WTC11 (cell line): ENCODE measurements around the gene FBXO21. TPM values are rescaled to one million over a fixed set of nuclear protein-coding genes. Genes with fewer than 3 reads are reported as not detected.

Source experiments
- ATAC-seq: fragments of 200-7000 bp; cut with Tn5 transposase; 2 replicates; pipeline ENCODE4 v1.10.0; 2021; ENCODE audit warnings: mild to moderate bottlenecking, moderate library complexity
- CTCF ChIA-PET: fragments of 300-600 bp; sonication (Branson Sonifier 250); formaldehyde crosslinking; loops from one replicate; lab custom pipeline; 2021; ENCODE audit warnings: antibody characterized with exemption; lab: Charles Lee
- POLR2A ChIA-PET: fragments of 350-600 bp; sonication (Branson Sonifier 250); formaldehyde crosslinking; loops from one replicate; lab custom pipeline; 2021; ENCODE audit warnings: antibody characterized with exemption; lab: Charles Lee
- DNase-seq: peaks from one replicate; pipeline ENCODE4 v3.0.0; 2021; ENCODE audit warnings: low spot score
- H3K27ac Mint-ChIP-seq: 2 replicates; pipeline ENCODE4 v1.8.0; 2021; ENCODE audit warnings: mixed read lengths
- H3K27me3 Mint-ChIP-seq: 2 replicates; pipeline ENCODE4 v1.8.0; 2021; ENCODE audit warnings: low read depth, mild to moderate bottlenecking, moderate library complexity, mixed read lengths
- H3K36me3 Mint-ChIP-seq: 2 replicates; pipeline ENCODE4 v1.8.0; 2021; ENCODE audit warnings: mixed read lengths
- H3K4me1 Mint-ChIP-seq: 2 replicates; pipeline ENCODE4 v1.8.0; 2022; ENCODE audit warnings: mixed read lengths
- H3K4me3 Mint-ChIP-seq: 2 replicates; pipeline ENCODE4 v1.8.0; 2021; ENCODE audit warnings: mild to moderate bottlenecking, moderate library complexity, mixed read lengths
- H3K9me3 Mint-ChIP-seq: 2 replicates; pipeline ENCODE4 v1.8.0; 2021; ENCODE audit warnings: mixed read lengths
- AR ChIP-seq: fragments of 250-450 bp; sonication (Bioruptor Pico); IDR thresholded peaks from 2 replicates; pipeline ENCODE4 v1.9.0; 2021; ENCODE audit warnings: mild to moderate bottlenecking
- ARID4B ChIP-seq: sonication (generic); formaldehyde crosslinking; IDR thresholded peaks from 2 replicates; pipeline ENCODE4 v1.8.0; 2023; ENCODE audit warnings: missing genetic modification reagents, mild to moderate bottlenecking, borderline replicate concordance
- CREB1 ChIP-seq: sonication (generic); formaldehyde crosslinking; IDR thresholded peaks from 2 replicates; pipeline ENCODE4 v1.8.0; 2023; ENCODE audit warnings: mild to moderate bottlenecking, missing genetic modification reagents
- CREM ChIP-seq: sonication (generic); formaldehyde crosslinking; IDR thresholded peaks from 2 replicates; pipeline ENCODE4 v1.8.1; 2022; ENCODE audit warnings: mild to moderate bottlenecking, missing genetic modification reagents, moderate library complexity
- EMX1 ChIP-seq: fragments of 250-450 bp; sonication (Bioruptor Pico); IDR thresholded peaks from 2 replicates; pipeline ENCODE4 v1.8.0; 2021; ENCODE audit warnings: mild to moderate bottlenecking
- FOXJ3 ChIP-seq: sonication (generic); formaldehyde crosslinking; IDR thresholded peaks from 2 replicates; pipeline ENCODE4 v1.9.0; 2021; ENCODE audit warnings: missing genetic modification reagents, mild to moderate bottlenecking, borderline replicate concordance
- GABPB1 ChIP-seq: sonication (generic); formaldehyde crosslinking; IDR thresholded peaks from 2 replicates; pipeline ENCODE4 v1.8.1; 2023; ENCODE audit warnings: mild to moderate bottlenecking, missing genetic modification reagents
- GRHL2 ChIP-seq: fragments of 250-450 bp; sonication (Bioruptor Pico); IDR thresholded peaks from 2 replicates; pipeline ENCODE4 v1.8.0; 2022; ENCODE audit warnings: mild to moderate bottlenecking, moderate library complexity; ENCODE audit not compliant: insufficient replicate concordance, severe bottlenecking
- GTF2I ChIP-seq: fragments of 250-450 bp; sonication (Bioruptor Pico); conservative IDR thresholded peaks from 2 replicates; pipeline ENCODE4 v1.4.0; 2021; ENCODE audit warnings: mild to moderate bottlenecking
- NR2C2 ChIP-seq: sonication (generic); formaldehyde crosslinking; IDR thresholded peaks from 2 replicates; pipeline ENCODE4 v1.8.0; 2022; ENCODE audit warnings: mild to moderate bottlenecking, missing genetic modification reagents
- RELA ChIP-seq: sonication (generic); formaldehyde crosslinking; IDR thresholded peaks from 2 replicates; pipeline ENCODE4 v1.8.1; 2022; ENCODE audit warnings: missing genetic modification reagents, mild to moderate bottlenecking, borderline replicate concordance
- SP1 ChIP-seq: sonication (generic); formaldehyde crosslinking; conservative IDR thresholded peaks from 2 replicates; pipeline ENCODE4 v1.8.1; 2022; ENCODE audit warnings: missing genetic modification reagents
- TEAD1 ChIP-seq: sonication (generic); formaldehyde crosslinking; IDR thresholded peaks from 2 replicates; pipeline ENCODE4 v1.8.0; 2022; ENCODE audit warnings: mild to moderate bottlenecking, missing genetic modification reagents
- TP53 ChIP-seq: sonication (generic); formaldehyde crosslinking; IDR thresholded peaks from 2 replicates; pipeline ENCODE4 v1.8.1; 2023; ENCODE audit warnings: mild to moderate bottlenecking, missing genetic modification reagents
- ZBTB21 ChIP-seq: sonication (generic); formaldehyde crosslinking; IDR thresholded peaks from 2 replicates; pipeline ENCODE4 v1.8.1; 2023; ENCODE audit warnings: mild to moderate bottlenecking, missing genetic modification reagents, borderline replicate concordance
- ZNF138 ChIP-seq: sonication (generic); formaldehyde crosslinking; conservative IDR thresholded peaks from 2 replicates; pipeline ENCODE4 v1.8.1; 2022; ENCODE audit warnings: mild to moderate bottlenecking, moderate library complexity, missing genetic modification reagents
- ZNF396 ChIP-seq: fragments of 250-450 bp; sonication (Bioruptor Pico); IDR thresholded peaks from 2 replicates; pipeline ENCODE4 v1.8.0; 2021; ENCODE audit warnings: mild to moderate bottlenecking, moderate library complexity, borderline replicate concordance
- ZNF425 ChIP-seq: fragments of 250-450 bp; sonication (Bioruptor Pico); conservative IDR thresholded peaks from 2 replicates; pipeline ENCODE4 v1.9.0; 2021; ENCODE audit warnings: mild to moderate bottlenecking
- ZNF512 ChIP-seq: sonication (generic); formaldehyde crosslinking; IDR thresholded peaks from 2 replicates; pipeline ENCODE4 v1.8.1; 2022; ENCODE audit warnings: missing genetic modification reagents, borderline replicate concordance
- total RNA-seq: library from RNA; stranded (reverse); gene quantifications from 3 replicates; pipeline ENCODE4 v1.2.3, GENCODE V29; 2021
- TF ChIP-seq, protein P1 (sequence below): sonication (generic); formaldehyde crosslinking; IDR thresholded peaks from 2 replicates; pipeline ENCODE4 v1.8.1; 2022; ENCODE audit warnings: mild to moderate bottlenecking, moderate library complexity, missing genetic modification reagents
- TF ChIP-seq, protein P2 (sequence below): sonication (generic); formaldehyde crosslinking; conservative IDR thresholded peaks from 2 replicates; pipeline ENCODE4 v1.8.1; 2022; ENCODE audit warnings: mild to moderate bottlenecking, missing genetic modification reagents
- TF ChIP-seq, protein P3 (sequence below): sonication (generic); formaldehyde crosslinking; IDR thresholded peaks from 2 replicates; pipeline ENCODE4 v1.8.1; 2023; ENCODE audit warnings: mild to moderate bottlenecking, missing genetic modification reagents

FBXO21 gene
- total RNA-seq, 1 experiment from 2014 or later: 60.3 TPM

GRCh38 chr12:117147639-117148038, 42.6 kb downstream of the FBXO21 start:
- ChIA-PET POLR2A (no interaction called here), CTCF (interaction anchor here (1.4 kb wide), 1 partner anchor 28 kb away, joined by 5 read pairs; no protein-coding TSS in a partner anchor)
- H3K4me1 Mint-ChIP-seq: peaks cover 20% of the 10 kb centered on the region
- no peaks in the 10 kb centered on the region for H3K27me3 Mint-ChIP-seq
- DNase-seq (no peak), ATAC-seq (no peak)
- TF ChIP-seq ZBTB21: no peak
- no peak for TF ChIP-seq RELA
- TF ChIP-seq ZNF138 (CRISPR knock-in tag): no peak
- TF ChIP-seq ZNF425 (CRISPR knock-in tag): no peak
- TF ChIP-seq SP1 (CRISPR knock-in tag): no peak
- no peak for TF ChIP-seq FOXJ3 (CRISPR knock-in tag)
- TF ChIP-seq, protein P1, sequence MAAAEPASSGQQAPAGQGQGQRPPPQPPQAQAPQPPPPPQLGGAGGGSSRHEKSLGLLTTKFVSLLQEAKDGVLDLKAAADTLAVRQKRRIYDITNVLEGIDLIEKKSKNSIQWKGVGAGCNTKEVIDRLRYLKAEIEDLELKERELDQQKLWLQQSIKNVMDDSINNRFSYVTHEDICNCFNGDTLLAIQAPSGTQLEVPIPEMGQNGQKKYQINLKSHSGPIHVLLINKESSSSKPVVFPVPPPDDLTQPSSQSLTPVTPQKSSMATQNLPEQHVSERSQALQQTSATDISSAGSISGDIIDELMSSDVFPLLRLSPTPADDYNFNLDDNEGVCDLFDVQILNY (CRISPR knock-in tag): no peak
- TF ChIP-seq TEAD1 (CRISPR knock-in tag): no peak
- TF ChIP-seq GRHL2: no peak
- no peak for TF ChIP-seq TP53
- TF ChIP-seq CREB1 (CRISPR knock-in tag): no peak
- TF ChIP-seq CREM (CRISPR knock-in tag): no peak
- no peak for TF ChIP-seq ZNF512 (CRISPR knock-in tag)
- TF ChIP-seq ARID4B: no peak
- TF ChIP-seq GTF2I (CRISPR knock-in tag): no peak
- H3K36me3 Mint-ChIP-seq: peaks cover 41% of the 10 kb centered on the region
- H3K4me3 Mint-ChIP-seq: no peak overlapping the region
- H3K9me3 Mint-ChIP-seq: no peaks in the 10 kb centered on the region
- no peak overlapping the region for H3K27ac Mint-ChIP-seq

DNA sequence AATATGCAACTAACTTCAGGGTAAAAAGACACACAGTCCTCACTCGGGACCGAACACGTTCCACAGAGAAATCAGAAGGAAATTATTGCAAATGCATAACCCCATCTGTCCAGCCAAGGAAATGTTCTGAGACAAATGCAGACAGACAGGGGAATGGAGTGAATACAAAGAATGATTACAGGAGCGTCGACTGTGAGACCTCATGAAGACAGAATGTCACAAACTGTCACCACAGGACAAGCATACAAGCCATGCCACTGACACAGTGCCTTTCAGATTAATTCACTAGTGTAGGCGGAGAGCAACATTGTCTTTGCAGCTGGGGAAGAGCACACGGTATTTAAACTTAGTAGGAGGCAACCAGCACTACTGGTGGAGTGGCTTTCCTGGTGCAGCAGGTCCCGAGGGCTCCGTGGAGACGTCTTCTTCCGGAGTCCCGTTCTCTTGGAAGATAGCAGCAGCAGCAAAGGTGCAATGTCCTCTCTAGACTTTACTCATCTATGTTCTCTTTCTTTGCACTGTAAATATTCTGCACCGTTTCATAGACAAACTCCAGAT, 44.6 kb downstream of the FBXO21 start:
- H3K4me1 Mint-ChIP-seq: peaks cover 11% of the 10 kb centered on the region
- no peak overlapping the region for H3K4me3 Mint-ChIP-seq
- H3K27me3 Mint-ChIP-seq: no peaks in the 10 kb centered on the region
- DNase-seq: no peak
- peaks cover 30% of the 10 kb centered on the region for H3K36me3 Mint-ChIP-seq
- no peak for ATAC-seq
- ChIA-PET CTCF (interaction anchor here (0.6 kb wide), 1 partner anchor 8 kb away, joined by 3 read pairs; no protein-coding TSS in a partner anchor), POLR2A (no interaction called here)
- no peak for TF ChIP-seq EMX1 (CRISPR knock-in tag)
- no peak for TF ChIP-seq TP53
- no peak for TF ChIP-seq AR (CRISPR knock-in tag)
- TF ChIP-seq NR2C2 (CRISPR knock-in tag): no peak
- TF ChIP-seq GABPB1 (CRISPR knock-in tag): no peak
- no peak for TF ChIP-seq FOXJ3 (CRISPR knock-in tag)
- no peak for TF ChIP-seq SP1 (CRISPR knock-in tag)
- no peak for TF ChIP-seq ZNF396
- TF ChIP-seq, protein P2, sequence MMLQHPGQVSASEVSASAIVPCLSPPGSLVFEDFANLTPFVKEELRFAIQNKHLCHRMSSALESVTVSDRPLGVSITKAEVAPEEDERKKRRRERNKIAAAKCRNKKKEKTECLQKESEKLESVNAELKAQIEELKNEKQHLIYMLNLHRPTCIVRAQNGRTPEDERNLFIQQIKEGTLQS (CRISPR knock-in tag): no peak
- TF ChIP-seq, protein P3, sequence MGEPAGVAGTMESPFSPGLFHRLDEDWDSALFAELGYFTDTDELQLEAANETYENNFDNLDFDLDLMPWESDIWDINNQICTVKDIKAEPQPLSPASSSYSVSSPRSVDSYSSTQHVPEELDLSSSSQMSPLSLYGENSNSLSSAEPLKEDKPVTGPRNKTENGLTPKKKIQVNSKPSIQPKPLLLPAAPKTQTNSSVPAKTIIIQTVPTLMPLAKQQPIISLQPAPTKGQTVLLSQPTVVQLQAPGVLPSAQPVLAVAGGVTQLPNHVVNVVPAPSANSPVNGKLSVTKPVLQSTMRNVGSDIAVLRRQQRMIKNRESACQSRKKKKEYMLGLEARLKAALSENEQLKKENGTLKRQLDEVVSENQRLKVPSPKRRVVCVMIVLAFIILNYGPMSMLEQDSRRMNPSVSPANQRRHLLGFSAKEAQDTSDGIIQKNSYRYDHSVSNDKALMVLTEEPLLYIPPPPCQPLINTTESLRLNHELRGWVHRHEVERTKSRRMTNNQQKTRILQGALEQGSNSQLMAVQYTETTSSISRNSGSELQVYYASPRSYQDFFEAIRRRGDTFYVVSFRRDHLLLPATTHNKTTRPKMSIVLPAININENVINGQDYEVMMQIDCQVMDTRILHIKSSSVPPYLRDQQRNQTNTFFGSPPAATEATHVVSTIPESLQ (CRISPR knock-in tag): no peak
- peak overlapping the region; percentile 26; the same call in 1 of the 2 replicates for H3K27ac Mint-ChIP-seq
- H3K9me3 Mint-ChIP-seq: no peaks in the 10 kb centered on the region
